ENCODE data around the gene UBE2I.

Gene UBE2I

GRCh38 chr16:1367486-1368174 lies 58.2 kb downstream of the UBE2I start:
- TF ChIP-seq GATA3 (IDR thresholded peaks at IDR 0.05; ENCODE audit: low read depth, low read length) (no peak), GATA2 (IDR thresholded peaks at IDR 0.05; ENCODE audit: low read depth, low read length) (no peak)

- TF ChIP-seq GATA3 (IDR thresholded peaks at IDR 0.05; ENCODE audit: low read depth, low read length) (no peak), GATA2 (IDR thresholded peaks at IDR 0.05; ENCODE audit: low read depth, low read length) (no peak)
Observed at GRCh38 chr16:1371054-1371978, 61.9 kb downstream of the UBE2I start.

GRCh38 chr16:1372292-1372950 lies 63.0 kb downstream of the UBE2I start:
- no peak for TF ChIP-seq GATA2 (IDR thresholded peaks at IDR 0.05; ENCODE audit: low read depth, low read length)
- no peak for TF ChIP-seq GATA3 (IDR thresholded peaks at IDR 0.05; ENCODE audit: low read depth, low read length)

GRCh38 chr16:1374418-1375297 lies 65.2 kb downstream of the UBE2I start:
- no peak for TF ChIP-seq GATA2 (IDR thresholded peaks at IDR 0.05; ENCODE audit: low read depth, low read length)
- TF ChIP-seq GATA3 (IDR thresholded peaks at IDR 0.05; ENCODE audit: low read depth, low read length) = no peak

GRCh38 chr16:1375298-1375640 lies 65.8 kb downstream of the UBE2I start:
- TF ChIP-seq GATA3 (IDR thresholded peaks at IDR 0.05; ENCODE audit: low read depth, low read length) = no peak
- no peak for TF ChIP-seq GATA2 (IDR thresholded peaks at IDR 0.05; ENCODE audit: low read depth, low read length)

GRCh38 chr16:1375741-1376410 lies 66.4 kb downstream of the UBE2I start:
- TF ChIP-seq GATA3 (IDR thresholded peaks at IDR 0.05; ENCODE audit: low read depth, low read length) (no peak), GATA2 (IDR thresholded peaks at IDR 0.05; ENCODE audit: low read depth, low read length) (no peak)

All from SH-SY5Y (cell line).